CD4-positive, alpha-beta memory T cell (primary cell): ENCODE results near the gene COMMD4. TPM values are rescaled to one million over a fixed set of nuclear protein-coding genes. Genes with fewer than 3 reads are reported as not detected.
A peak's percentile ranks its signal among the peaks of the same experiment; 100 is the strongest.

Source experiments
- CTCF ChIA-PET: fragments of 350-600 bp; sonication (Branson Sonifier 250); formaldehyde crosslinking; loops from one replicate; lab custom pipeline; 2021; ENCODE audit warnings: inconsistent platforms; ENCODE audit not compliant: partially characterized antibody; lab: Charles Lee
- POLR2A ChIA-PET: fragments of 350-600 bp; sonication (Branson Sonifier 250); formaldehyde crosslinking; loops from one replicate; lab custom pipeline; 2021; ENCODE audit not compliant: partially characterized antibody; lab: Charles Lee
- DNase-seq, 5 donors: peaks; one replicate each; pipeline versions ENCODE4 v3.0.0 to v3.0.0-alpha.2; 2020 to 2022; ENCODE audit warnings: mixed read lengths in 1 of 5
- H3K27ac ChIP-seq: one replicate; pipeline ENCODE4 v1.7.0; 2013; ENCODE audit warnings: low read depth, low read length
- H3K27me3 ChIP-seq: 2 replicates; pipeline ENCODE4 v1.7.0; 2013; ENCODE audit warnings: mild to moderate bottlenecking, low read length, moderate library complexity; ENCODE audit not compliant: insufficient read depth
- H3K36me3 ChIP-seq: 2 replicates; pipeline ENCODE4 v1.7.0; 2013; ENCODE audit warnings: mild to moderate bottlenecking, low read length, moderate library complexity; ENCODE audit not compliant: insufficient read depth
- H3K4me1 ChIP-seq: 2 replicates; pipeline ENCODE4 v1.7.0; 2013; ENCODE audit warnings: mild to moderate bottlenecking, low read length, moderate library complexity; ENCODE audit not compliant: insufficient read depth
- H3K4me3 ChIP-seq, 2 donors: one replicate each; pipeline ENCODE4 v1.7.0; 2013; ENCODE audit warnings: low read length in 2 of 2, mild to moderate bottlenecking in 1 of 2
- H3K9me3 ChIP-seq, 2 donors: one replicate each; pipeline ENCODE4 v1.7.0; 2013; ENCODE audit warnings: low read length in 2 of 2, control low read depth in 1 of 2; ENCODE audit not compliant: control insufficient read depth in 1 of 2
- H3K27ac Mint-ChIP-seq, 7 donors: one replicate each; pipeline ENCODE4 v1.8.0; 2020 to 2021; ENCODE audit warnings: mixed read lengths in 7 of 7, mild to moderate bottlenecking in 6 of 7, inconsistent platforms in 3 of 7, moderate library complexity in 3 of 7
- H3K27me3 Mint-ChIP-seq, 2 donors: one replicate each; pipeline ENCODE4 v1.8.0; 2020 to 2021; ENCODE audit warnings: mixed read lengths in 2 of 2
- H3K36me3 Mint-ChIP-seq, 2 donors: one replicate each; pipeline ENCODE4 v1.8.0; 2020 to 2021; ENCODE audit warnings: mixed read lengths in 2 of 2, inconsistent platforms in 1 of 2, mild to moderate bottlenecking in 1 of 2
- H3K4me1 Mint-ChIP-seq, 4 donors: one replicate each; pipeline ENCODE4 v1.8.0; 2020 to 2021; ENCODE audit warnings: mixed read lengths in 4 of 4, mild to moderate bottlenecking in 1 of 4
- H3K4me3 Mint-ChIP-seq, 8 donors: one replicate each; pipeline ENCODE4 v1.8.0; 2020 to 2021; ENCODE audit warnings: mixed read lengths in 8 of 8, mild to moderate bottlenecking in 7 of 8, moderate library complexity in 6 of 8, inconsistent platforms in 3 of 8
- H3K9me3 Mint-ChIP-seq, 8 donors: one replicate each; pipeline ENCODE4 v1.8.0; 2020 to 2021; ENCODE audit warnings: mixed read lengths in 8 of 8, mild to moderate bottlenecking in 5 of 8, inconsistent platforms in 3 of 8, moderate library complexity in 1 of 8
- intact Hi-C: fragments of 100-400 bp; cut with micrococcal nuclease; formaldehyde crosslinking; loops from one replicate; pipeline ENCODE4 v1.15.1; 2023
- polyA plus RNA-seq, 2 donors: library from polyadenylated mRNA; unstranded; fragments of 300-500 nt; fragmentation: Illumina TruSeq; gene quantifications; one replicate each; pipeline ENCODE4 v1.2.3, GENCODE V29; 2021
- total RNA-seq, 2 experiments: library from RNA; stranded (reverse); gene quantifications; one replicate each; pipeline ENCODE4 v1.2.3, GENCODE V29; 2021

The COMMD4 gene
- total and polyA plus RNA-seq, 4 experiments from 2014 or later = 33.9 to 45.6 (median 38.7) TPM

GRCh38 chr15:75355369-75355768, 19.5 kb downstream of the COMMD4 start:
- no peaks in the 10 kb centered on the region for H3K27me3 ChIP-seq
- no peak overlapping the region for H3K4me3 ChIP-seq
- H3K4me1 Mint-ChIP-seq = peaks cover 0 to 10% (median 4%) of the 10 kb centered on the region in 4 donors
- H3K36me3 ChIP-seq = peaks cover 17% of the 10 kb centered on the region
- H3K4me3 Mint-ChIP-seq = no peak overlapping the region
- no peak overlapping the region for H3K27ac ChIP-seq
- H3K4me1 ChIP-seq = peaks cover 6% of the 10 kb centered on the region
- peaks cover 0 to 10% (median 0%) of the 10 kb centered on the region in 8 donors for H3K9me3 Mint-ChIP-seq
- H3K36me3 Mint-ChIP-seq = peaks cover 2 to 29% of the 10 kb centered on the region in 2 donors
- no peaks in the 10 kb centered on the region for H3K9me3 ChIP-seq
- ChIA-PET CTCF (interaction anchor here (2.8 kb wide), 1 partner anchor 13 kb away, joined by 17 read pairs; the partner anchor contains the start of gene MAN2C1), POLR2A (interaction anchor here (10.1 kb wide), 1 partner anchor 12 kb away, joined by 148 read pairs; the partner anchor contains the start of gene MAN2C1)
- peak overlapping the region in 2 of 7 donors; percentile 35 to 44 for H3K27ac Mint-ChIP-seq
- intact Hi-C loops = no loop called here
- no peak for DNase-seq
- no peaks in the 10 kb centered on the region for H3K27me3 Mint-ChIP-seq

GRCh38 chr15:75356006-75356405, 20.1 kb downstream of the COMMD4 start:
- peak overlapping the region in 1 of 7 donors; percentile 44 for H3K27ac Mint-ChIP-seq
- no peaks in the 10 kb centered on the region for H3K9me3 ChIP-seq
- CTCF ChIA-PET = no interaction called here
- H3K27me3 ChIP-seq = no peaks in the 10 kb centered on the region
- peaks cover 21% of the 10 kb centered on the region for H3K36me3 ChIP-seq
- DNase-seq = no peak
- H3K9me3 Mint-ChIP-seq = peaks cover 0 to 3% (median 0%) of the 10 kb centered on the region in 8 donors
- POLR2A ChIA-PET = interaction anchor here (1.0 to 1.5 kb wide), 2 partner anchors 9 to 13 kb away, joined by 3 to 6 read pairs; partner anchors contain the start of genes MAN2C1 and NEIL1
- H3K4me1 Mint-ChIP-seq = peaks cover 0 to 4% (median under 1%) of the 10 kb centered on the region in 4 donors
- H3K4me1 ChIP-seq = no peaks in the 10 kb centered on the region
- H3K27ac ChIP-seq = no peak overlapping the region
- H3K27me3 Mint-ChIP-seq = no peaks in the 10 kb centered on the region
- intact Hi-C loops = no loop called here
- H3K4me3 ChIP-seq = no peak overlapping the region
- H3K36me3 Mint-ChIP-seq = peaks cover 3 to 31% of the 10 kb centered on the region in 2 donors
- no peak overlapping the region for H3K4me3 Mint-ChIP-seq

GRCh38 chr15:75356517-75356916, 20.7 kb downstream of the COMMD4 start:
- POLR2A ChIA-PET = interaction anchor here (1.0 to 1.5 kb wide), 2 partner anchors 9 to 12 kb away, joined by 3 to 6 read pairs; partner anchors contain the start of genes MAN2C1 and NEIL1
- Histone ChIP-seq H3K27ac (no peak overlapping the region), H3K4me1 (no peaks in the 10 kb centered on the region), H3K27me3 (no peaks in the 10 kb centered on the region), H3K36me3 (peaks cover 24% of the 10 kb centered on the region), H3K9me3 (no peaks in the 10 kb centered on the region), H3K4me3 (no peak overlapping the region)
- peaks cover 0 to 1% (median 0%) of the 10 kb centered on the region in 4 donors for H3K4me1 Mint-ChIP-seq
- H3K36me3 Mint-ChIP-seq = peaks cover 7 to 35% of the 10 kb centered on the region in 2 donors
- no peak for DNase-seq
- H3K27me3 Mint-ChIP-seq = no peaks in the 10 kb centered on the region
- no peak overlapping the region for H3K27ac Mint-ChIP-seq
- H3K9me3 Mint-ChIP-seq = no peaks in the 10 kb centered on the region
- CTCF ChIA-PET = no interaction called here
- intact Hi-C loops = no loop called here
- H3K4me3 Mint-ChIP-seq = no peak overlapping the region

GRCh38 chr15:75357976-75358673, 22.3 kb downstream of the COMMD4 start:
- intact Hi-C loops = no loop called here
- Histone ChIP-seq H3K4me3 (no peak overlapping the region), H3K9me3 (no peaks in the 10 kb centered on the region), H3K4me1 (no peaks in the 10 kb centered on the region), H3K27ac (no peak overlapping the region), H3K36me3 (peaks cover 41% of the 10 kb centered on the region), H3K27me3 (no peaks in the 10 kb centered on the region)
- ChIA-PET CTCF (interaction anchor here (1.6 kb wide), 1 partner anchor 9 kb away, joined by 4 read pairs; no protein-coding TSS in a partner anchor), POLR2A (no interaction called here)
- Mint-ChIP-seq H3K36me3 (peaks cover 7 to 38% of the 10 kb centered on the region in 2 donors), H3K4me3 (no peak overlapping the region), H3K4me1 (peaks cover 0 to under 1% (median 0%) of the 10 kb centered on the region in 4 donors), H3K27me3 (no peaks in the 10 kb centered on the region), H3K9me3 (no peaks in the 10 kb centered on the region), H3K27ac (peak overlapping the region in 2 of 7 donors; percentile 32 to 57)
- no peak for DNase-seq

- peaks cover 47% of the 10 kb centered on the region for H3K36me3 ChIP-seq
Observed at GRCh38 chr15:75358771-75359536, 23.1 kb downstream of the COMMD4 start.

GRCh38 chr15:75359537-75360250, 23.8 kb downstream of the COMMD4 start:
- no peak overlapping the region for H3K4me3 Mint-ChIP-seq
- Histone ChIP-seq H3K4me1 (no peaks in the 10 kb centered on the region), H3K9me3 (no peaks in the 10 kb centered on the region), H3K36me3 (peaks cover 55% of the 10 kb centered on the region), H3K27me3 (no peaks in the 10 kb centered on the region), H3K27ac (no peak overlapping the region), H3K4me3 (no peak overlapping the region)
- H3K27ac Mint-ChIP-seq = peak overlapping the region in 2 of 7 donors; percentile 30 to 48
- intact Hi-C loops = loop anchor here (10.0 kb wide), 1 partner anchor 335 kb away; the partner anchor contains the start of gene PPCDC
- no peaks in the 10 kb centered on the region for H3K9me3 Mint-ChIP-seq
- CTCF ChIA-PET = interaction anchor here (1.6 kb wide), 1 partner anchor 8 kb away, joined by 4 read pairs; no protein-coding TSS in a partner anchor
- DNase-seq = no peak
- peaks cover 12 to 46% of the 10 kb centered on the region in 2 donors for H3K36me3 Mint-ChIP-seq
- peaks cover 0 to 4% (median 0%) of the 10 kb centered on the region in 4 donors for H3K4me1 Mint-ChIP-seq
- H3K27me3 Mint-ChIP-seq = no peaks in the 10 kb centered on the region
- POLR2A ChIA-PET = interaction anchor here (0.5 kb wide), 1 partner anchor 13 kb away, joined by 3 read pairs; the partner anchor contains the start of gene NEIL1

More at GRCh38 chr15:75358771-75359536, 23.1 kb downstream of the COMMD4 start:
- POLR2A ChIA-PET = no interaction called here
- Histone ChIP-seq H3K27me3 (no peaks in the 10 kb centered on the region), H3K9me3 (no peaks in the 10 kb centered on the region), H3K4me1 (no peaks in the 10 kb centered on the region), H3K27ac (no peak overlapping the region), H3K4me3 (no peak overlapping the region)
- Mint-ChIP-seq H3K27ac (no peak overlapping the region), H3K9me3 (no peaks in the 10 kb centered on the region), H3K27me3 (no peaks in the 10 kb centered on the region), H3K4me3 (no peak overlapping the region), H3K4me1 (no peaks in the 10 kb centered on the region), H3K36me3 (peaks cover 7 to 41% of the 10 kb centered on the region in 2 donors)
- intact Hi-C loops = no loop called here
- no peak for DNase-seq
- CTCF ChIA-PET = interaction anchor here (1.6 kb wide), 1 partner anchor 8 kb away, joined by 4 read pairs; no protein-coding TSS in a partner anchor
